Measurements from ENCODE around the gene HIGD1A. TPM values are rescaled to one million over a fixed set of nuclear protein-coding genes. Genes with fewer than 3 reads are reported as not detected.

The HIGD1A gene
- total and polyA plus RNA-seq, 10 of the 15 experiments (the other 5 are each of a cell fraction or from before 2014, with no cell fraction given) = 73.9 to 487 (median 175) TPM

DNA sequence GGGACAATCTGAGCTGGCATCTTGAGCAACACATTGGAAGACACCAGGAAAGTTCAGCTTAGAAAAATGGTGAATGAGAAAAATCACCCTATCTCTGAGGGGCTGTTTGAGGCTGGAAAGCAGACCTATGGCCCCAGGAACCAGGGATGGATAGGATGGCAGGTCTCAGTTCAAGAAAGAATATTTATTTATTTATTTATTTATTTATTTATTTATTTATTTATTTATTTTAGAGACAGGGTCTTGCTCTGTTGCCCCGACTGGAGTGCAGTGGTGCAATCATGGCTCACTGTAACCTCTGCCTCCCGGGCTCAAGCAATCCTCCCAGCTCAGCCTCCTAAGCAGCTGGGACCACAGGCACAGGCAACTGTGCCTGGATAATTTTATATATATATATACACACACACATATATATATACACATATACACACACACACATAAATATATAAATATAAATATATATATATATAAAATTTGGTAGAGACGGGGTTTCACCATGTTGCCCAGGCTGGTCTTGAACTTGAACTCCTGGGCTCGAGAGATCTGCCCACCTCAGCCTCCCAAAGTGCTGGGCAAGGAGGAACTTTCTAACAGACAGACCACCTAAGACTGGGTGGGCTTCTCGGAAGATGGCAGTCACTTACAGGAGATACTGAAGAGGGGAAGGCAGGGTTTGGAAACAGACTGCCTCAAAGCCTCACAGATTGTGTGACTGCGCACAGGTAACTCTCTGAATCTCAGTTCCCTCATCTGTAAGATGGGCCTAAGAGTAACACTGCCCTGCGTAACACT, 60.9 kb downstream of the HIGD1A start:
- 57% methylated on average over 7 of the region's 7 CpGs for WGBS (ENCODE audit: insufficient coverage, insufficient replicate concordance, low lambda C conversion rate, missing lambda C conversion rate)
- Histone ChIP-seq H3K9ac (ENCODE audit: control insufficient read depth, insufficient read depth, low read length) (no peak overlapping the region), H3K4me2 (ENCODE audit: control insufficient read depth, insufficient read depth) (no peak overlapping the region), H3K9me3 (replicated peaks; ENCODE audit: control insufficient read depth, insufficient read depth, low read length) (no peaks in the 10 kb centered on the region), H3K4me1 (ENCODE audit: control insufficient read depth, insufficient read depth, low read length) (no peaks in the 10 kb centered on the region), H3K27me3 (replicated peaks in 1 of 2; ENCODE audit: control insufficient read depth in 2 of 2, insufficient read depth in 2 of 2, low read length in 1 of 2) (no peaks in the 10 kb centered on the region), H3K79me2 (ENCODE audit: control insufficient read depth, insufficient read depth, low read length) (no peaks in the 10 kb centered on the region), H4K20me1 (ENCODE audit: control insufficient read depth, insufficient read depth) (no peaks in the 10 kb centered on the region), H3K36me3 (ENCODE audit: control insufficient read depth in 2 of 2, insufficient read depth in 2 of 2, low read length in 1 of 2) (no peaks in the 10 kb centered on the region), H3K27ac (ENCODE audit: control insufficient read depth, insufficient read depth) (no peak overlapping the region), H3K4me3 (no peak overlapping the region), H2AFZ (ENCODE audit: control insufficient read depth, low read depth, low read length) (no peak overlapping the region)
- FAIRE-seq (no peak), ATAC-seq (no peak), DNase-seq (ENCODE audit: low read depth, low spot score) (no peak)
- TF ChIP-seq, protein P1, sequence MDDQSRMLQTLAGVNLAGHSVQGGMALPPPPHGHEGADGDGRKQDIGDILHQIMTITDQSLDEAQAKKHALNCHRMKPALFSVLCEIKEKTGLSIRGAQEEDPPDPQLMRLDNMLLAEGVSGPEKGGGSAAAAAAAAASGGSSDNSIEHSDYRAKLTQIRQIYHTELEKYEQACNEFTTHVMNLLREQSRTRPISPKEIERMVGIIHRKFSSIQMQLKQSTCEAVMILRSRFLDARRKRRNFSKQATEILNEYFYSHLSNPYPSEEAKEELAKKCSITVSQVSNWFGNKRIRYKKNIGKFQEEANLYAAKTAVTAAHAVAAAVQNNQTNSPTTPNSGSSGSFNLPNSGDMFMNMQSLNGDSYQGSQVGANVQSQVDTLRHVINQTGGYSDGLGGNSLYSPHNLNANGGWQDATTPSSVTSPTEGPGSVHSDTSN (IDR thresholded peaks at IDR 0.05; ENCODE audit: insufficient replicate concordance, low read depth, low read length) = no peak
- no TSS peak for BruUV-seq (replicated peaks)
- ChIA-PET POLR2A (interaction anchor here (1.0 kb wide), 1 partner anchor 10 kb away, joined by 3 read pairs; no protein-coding TSS in a partner anchor), RAD21 (ENCODE audit: unreplicated experiment) (interaction anchor here (0.6 to 2.6 kb wide), 4 partner anchors 97 to 163 kb away, joined by 3 to 15 read pairs (median 4); partner anchors contain the start of gene SEC22C), SMC1A (ENCODE audit: uncharacterized antibody, unreplicated experiment) (interaction anchor here (0.8 to 3.0 kb wide), 6 partner anchors 15 to 202 kb away, joined by 3 to 27 read pairs (median 3); partner anchors contain the start of genes SEC22C and SS18L2), CTCF (interaction anchor here (0.7 to 4.2 kb wide), 17 partner anchors 11 to 496 kb away, joined by 3 to 30 read pairs (median 5); partner anchors contain the start of gene SEC22C)
- in situ Hi-C loops (cut with MboI) = loop anchor here (10.0 kb wide), 1 partner anchor 169 kb away; no protein-coding TSS in a partner anchor
- intact Hi-C loops (cut with micrococcal nuclease; ENCODE audit: unreplicated experiment) = loop anchor here (5.0 to 10.0 kb wide), 3 partner anchors 91 to 199 kb away; partner anchors contain the start of gene ZBTB47

DNA sequence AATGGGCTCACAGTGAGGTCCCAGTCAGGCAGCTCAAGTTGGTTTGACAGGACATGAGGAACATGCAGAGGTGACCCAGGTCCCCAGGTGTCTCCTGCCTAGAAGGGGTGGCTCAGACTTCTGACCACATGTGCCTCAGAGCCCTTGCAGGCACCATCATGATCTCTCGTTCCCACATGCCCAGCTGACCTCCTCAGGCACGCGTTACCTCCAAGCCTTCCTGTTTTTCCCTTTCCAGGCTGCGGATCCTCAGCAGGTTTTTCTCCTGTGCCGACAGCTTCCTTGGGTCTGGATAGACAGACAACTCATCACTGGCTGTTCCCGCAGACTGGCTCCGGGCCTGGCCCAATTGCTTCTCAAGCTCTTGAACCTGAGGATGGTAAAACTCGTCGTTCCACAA, 61.6 kb downstream of the HIGD1A start:
- RAD21 ChIA-PET (ENCODE audit: unreplicated experiment) = interaction anchor here (2.6 kb wide), 1 partner anchor 160 kb away, joined by 15 read pairs; the partner anchor contains the start of gene SEC22C
- H3K4me3 ChIP-seq = no peak overlapping the region
- no peaks in the 10 kb centered on the region for H3K27me3 ChIP-seq (replicated peaks in 1 of 2; ENCODE audit: control insufficient read depth in 2 of 2, insufficient read depth in 2 of 2, low read length in 1 of 2)
- POLR2A ChIA-PET = no interaction called here
- WGBS (ENCODE audit: insufficient coverage, insufficient replicate concordance, low lambda C conversion rate, missing lambda C conversion rate) = 69% methylated on average over 9 of the region's 9 CpGs
- no peaks in the 10 kb centered on the region for H3K9me3 ChIP-seq (replicated peaks; ENCODE audit: control insufficient read depth, insufficient read depth, low read length)
- SMC1A ChIA-PET (ENCODE audit: uncharacterized antibody, unreplicated experiment) = interaction anchor here (1.1 to 1.8 kb wide), 2 partner anchors 135 to 160 kb away, joined by 3 to 7 read pairs; no protein-coding TSS in a partner anchor
- no peak overlapping the region for H3K9ac ChIP-seq (ENCODE audit: control insufficient read depth, insufficient read depth, low read length)
- H3K79me2 ChIP-seq (ENCODE audit: control insufficient read depth, insufficient read depth, low read length) = no peaks in the 10 kb centered on the region
- no peak for ATAC-seq
- no peak overlapping the region for H3K4me2 ChIP-seq (ENCODE audit: control insufficient read depth, insufficient read depth)
- FAIRE-seq = no peak
- intact Hi-C loops (cut with micrococcal nuclease; ENCODE audit: unreplicated experiment) = loop anchor here (5.0 to 10.0 kb wide), 3 partner anchors 90 to 198 kb away; partner anchors contain the start of gene ZBTB47
- H2AFZ ChIP-seq (ENCODE audit: control insufficient read depth, low read depth, low read length) = no peak overlapping the region
- no peaks in the 10 kb centered on the region for H4K20me1 ChIP-seq (ENCODE audit: control insufficient read depth, insufficient read depth)
- no peaks in the 10 kb centered on the region for H3K4me1 ChIP-seq (ENCODE audit: control insufficient read depth, insufficient read depth, low read length)
- BruUV-seq (replicated peaks) = no TSS peak
- H3K36me3 ChIP-seq (ENCODE audit: control insufficient read depth in 2 of 2, insufficient read depth in 2 of 2, low read length in 1 of 2) = no peaks in the 10 kb centered on the region
- in situ Hi-C loops (cut with MboI) = loop anchor here (10.0 kb wide), 1 partner anchor 168 kb away; no protein-coding TSS in a partner anchor
- no peak for DNase-seq (ENCODE audit: low read depth, low spot score)
- H3K27ac ChIP-seq (ENCODE audit: control insufficient read depth, insufficient read depth) = no peak overlapping the region
- CTCF ChIA-PET = interaction anchor here (0.9 to 2.9 kb wide), 8 partner anchors 17 to 268 kb away, joined by 3 to 12 read pairs (median 3); no protein-coding TSS in a partner anchor
- TF ChIP-seq EED (IDR thresholded peaks at IDR 0.05; ENCODE audit: low read depth) (no peak), TAF1 (IDR thresholded peaks at IDR 0.05; ENCODE audit: borderline replicate concordance, low read depth, low read length) (no peak), TCF12 (IDR thresholded peaks at IDR 0.05; ENCODE audit: low read depth, low read length) (no peak), CBX3 (IDR thresholded peaks at IDR 0.05; ENCODE audit: borderline replicate concordance, low read depth) (no peak), IRF4 (IDR thresholded peaks at IDR 0.05; ENCODE audit: low read depth, low read length) (no peak), IKZF1 (conservative IDR thresholded peaks at IDR 0.05) (no peak), NFYA (IDR thresholded peaks at IDR 0.05; ENCODE audit: borderline replicate concordance, low read depth, low read length) (no peak), SMC3 (IDR thresholded peaks at IDR 0.05; ENCODE audit: borderline replicate concordance, low read length) (no peak), HDGF (IDR thresholded peaks at IDR 0.05) (no peak)

Measured in GM12878 (cell line).